ENCODE measurements around the gene RALGAPA2.
"Not testable (repeated sequence)": the region's sequence is repeated elsewhere in the genome, so short reads cannot be mapped to it uniquely, and the experiment has no call there.

RALGAPA2 gene

DNA sequence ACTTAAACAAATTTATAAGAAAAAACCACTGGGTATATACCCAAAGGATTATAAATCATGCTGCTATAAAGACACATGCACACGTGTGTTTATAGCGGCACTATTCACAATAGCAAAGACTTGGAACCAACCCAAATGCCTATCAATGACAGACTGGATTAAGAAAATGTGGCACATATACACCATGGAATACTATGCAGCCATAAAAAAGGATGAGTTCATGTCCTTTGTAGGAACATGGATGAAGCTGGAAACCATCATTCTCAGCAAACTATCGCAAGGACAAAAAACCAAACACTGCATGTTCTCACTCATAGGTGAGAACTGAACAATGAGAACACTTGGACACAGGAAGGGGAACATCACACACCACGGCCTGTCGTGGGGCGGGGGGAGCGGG lies 169.1 kb downstream of the RALGAPA2 start:
- not testable (repeated sequence) for DNase-seq

DNA sequence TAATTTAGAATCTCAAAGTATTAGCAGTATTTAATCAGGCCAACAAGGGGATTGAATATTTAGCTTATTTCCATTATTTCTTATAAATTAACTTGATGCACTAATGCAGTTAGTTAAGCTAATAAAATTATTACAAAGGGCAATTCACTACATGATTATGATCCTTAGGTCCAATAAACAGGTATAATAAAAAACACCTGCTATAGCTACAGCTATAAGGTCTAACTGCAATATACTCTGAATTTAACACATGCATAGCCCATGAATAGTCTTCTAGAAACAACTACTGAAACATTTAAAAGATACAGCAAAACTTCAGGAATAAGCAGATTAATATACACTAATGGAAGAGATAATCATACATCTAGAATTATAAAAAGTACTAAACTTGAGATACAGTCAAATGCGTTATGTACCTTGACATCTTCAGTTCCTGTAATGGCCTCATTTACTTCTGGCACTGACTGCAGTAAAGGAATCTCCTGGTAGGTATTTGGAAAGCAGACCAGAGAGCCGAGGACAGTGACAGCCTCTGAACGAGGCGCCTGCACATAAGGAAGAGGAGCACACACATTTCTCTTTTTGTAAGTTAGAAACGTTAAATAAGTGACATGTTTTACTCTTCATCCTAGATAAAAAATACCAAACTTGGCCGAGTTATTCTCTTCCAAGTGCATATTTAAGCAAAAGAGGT lies 176.1 kb downstream of the RALGAPA2 start:
- no peak for DNase-seq

DNA sequence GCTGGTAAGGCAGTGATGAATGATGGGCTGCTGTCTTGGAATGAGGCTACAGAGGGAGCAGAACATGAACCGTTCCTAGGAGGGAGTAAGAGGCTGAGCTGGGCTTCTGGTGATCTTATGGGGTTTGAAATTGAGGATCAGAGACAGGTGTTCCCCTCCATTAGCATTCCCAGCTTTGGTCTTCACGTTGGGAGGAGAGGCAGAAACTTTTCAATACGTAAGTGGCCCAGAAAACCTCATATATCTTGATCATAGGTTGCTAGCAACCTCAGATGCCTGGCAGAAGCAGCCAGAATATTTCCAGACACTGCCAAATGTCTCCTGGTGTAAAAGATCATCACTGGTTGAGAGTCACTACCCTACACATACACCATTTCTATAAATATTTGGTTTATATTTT lies 177.4 kb downstream of the RALGAPA2 start:
- no peak for DNase-seq

DNA sequence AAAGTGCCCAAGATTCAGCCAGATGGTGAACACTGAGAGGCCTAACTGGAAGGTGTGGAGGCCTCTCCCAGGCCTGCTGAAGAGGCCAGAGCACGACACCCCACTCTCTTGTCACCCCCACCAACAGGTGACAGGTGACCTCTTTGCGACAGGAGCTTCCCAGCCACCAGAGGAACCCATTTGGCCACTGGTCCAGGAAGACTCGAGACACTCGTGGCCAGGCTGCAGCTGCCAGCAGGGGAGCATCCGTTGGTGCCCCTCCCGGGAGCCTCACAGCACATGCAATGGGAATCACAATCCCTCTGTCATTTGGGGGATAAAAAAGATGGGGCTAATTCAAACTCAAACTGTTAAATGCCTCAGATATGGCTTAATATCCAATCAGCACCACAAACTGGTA lies 181.2 kb downstream of the RALGAPA2 start:
- DNase-seq: no peak

DNA sequence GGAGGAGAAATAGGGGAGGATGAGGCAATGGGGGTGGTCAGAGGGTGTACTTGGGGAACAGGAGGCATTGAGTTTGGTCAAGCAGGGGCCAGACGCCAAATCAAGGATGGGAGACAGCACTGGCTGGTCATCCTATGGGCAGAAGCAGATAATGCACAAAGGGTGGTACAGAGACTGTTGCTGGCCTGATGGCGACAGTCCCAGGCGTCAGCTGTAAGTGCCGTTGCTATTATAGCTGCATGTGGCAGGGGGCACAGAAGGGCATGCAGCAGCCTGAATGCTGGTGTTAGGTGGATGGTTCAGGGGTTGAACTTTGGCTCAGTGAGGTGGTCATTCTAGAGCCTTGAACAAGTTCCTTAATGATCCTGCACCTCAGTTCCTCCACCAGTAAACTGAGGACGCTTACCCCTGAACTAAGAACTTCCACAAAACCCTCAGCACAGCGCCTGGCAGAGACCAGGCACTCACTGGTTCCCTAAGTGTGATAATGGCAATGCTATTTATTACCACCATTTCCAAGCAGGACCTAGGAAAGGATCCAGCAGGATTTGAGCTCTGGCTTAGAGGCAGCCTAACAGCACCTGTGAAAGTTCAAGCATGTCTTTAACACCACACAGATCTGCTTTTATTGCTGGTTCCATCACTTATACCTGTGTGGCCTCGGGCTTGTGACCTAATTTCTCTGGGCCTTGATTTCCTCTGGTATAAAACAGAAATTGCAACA lies 181.9 kb downstream of the RALGAPA2 start:
- DNase-seq: peak in 28 of 56 donors; percentile 6 to 69 (median 34)

DNA sequence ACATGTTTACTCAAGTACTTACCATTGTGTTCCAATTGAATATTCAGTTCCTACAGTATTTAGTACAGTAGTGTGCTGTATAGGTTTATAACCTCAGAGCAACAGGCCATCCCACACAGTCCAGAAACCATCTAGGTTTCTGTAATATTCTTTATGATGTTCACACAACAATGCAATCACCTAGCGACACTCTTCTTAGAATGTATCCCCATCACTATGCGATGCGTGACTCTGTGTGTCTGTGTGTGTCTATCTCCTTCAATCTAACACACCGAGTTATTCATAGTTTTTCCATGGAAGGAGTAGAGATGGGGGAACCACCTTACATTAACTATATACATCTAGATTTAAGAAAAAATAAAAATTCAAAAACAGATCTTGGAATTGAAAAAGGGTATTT lies 182.8 kb downstream of the RALGAPA2 start:
- DNase-seq: no peak

DNA sequence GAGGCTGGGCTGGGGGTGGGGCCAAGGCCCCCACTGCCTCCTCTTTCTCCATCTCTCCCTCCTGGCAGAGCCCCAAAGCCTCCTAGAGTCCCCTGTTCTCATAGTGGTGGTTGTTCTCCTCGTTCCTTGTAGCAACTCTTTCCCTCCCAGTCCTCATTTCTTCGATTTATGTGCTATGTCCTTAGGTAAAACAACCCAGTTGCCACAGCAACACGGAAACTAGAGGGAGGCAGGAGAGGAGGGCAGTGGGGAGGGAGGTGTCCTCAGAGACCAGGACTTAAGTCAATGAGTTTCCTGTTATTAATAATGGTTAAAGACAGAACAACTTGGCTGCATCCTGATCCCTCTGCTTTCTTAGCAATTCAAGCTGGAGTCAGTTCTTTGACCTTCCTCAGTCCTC lies 183.6 kb downstream of the RALGAPA2 start:
- DNase-seq: no peak

DNA sequence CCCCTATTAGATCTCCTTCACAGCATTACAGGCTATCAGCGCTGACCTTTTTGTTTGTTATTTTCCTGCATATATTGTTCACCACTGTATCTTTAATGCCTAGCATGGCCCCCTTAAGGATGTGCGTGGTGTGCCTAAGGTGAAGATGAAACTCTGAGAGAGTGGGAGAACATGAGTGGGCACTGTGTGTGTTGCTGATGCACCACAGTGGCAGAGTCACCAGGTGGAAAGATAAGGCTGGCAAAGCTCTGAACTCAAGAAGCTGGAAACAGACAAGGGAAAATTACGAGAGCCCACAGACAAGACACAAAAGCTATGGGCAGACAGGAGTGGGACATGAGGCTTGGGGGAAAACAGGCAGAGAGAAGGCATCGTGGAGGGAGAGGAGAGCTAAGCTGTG lies 184.8 kb downstream of the RALGAPA2 start:
- peak in 5 of 56 donors; percentile 2 to 33 (median 13) for DNase-seq

DNA sequence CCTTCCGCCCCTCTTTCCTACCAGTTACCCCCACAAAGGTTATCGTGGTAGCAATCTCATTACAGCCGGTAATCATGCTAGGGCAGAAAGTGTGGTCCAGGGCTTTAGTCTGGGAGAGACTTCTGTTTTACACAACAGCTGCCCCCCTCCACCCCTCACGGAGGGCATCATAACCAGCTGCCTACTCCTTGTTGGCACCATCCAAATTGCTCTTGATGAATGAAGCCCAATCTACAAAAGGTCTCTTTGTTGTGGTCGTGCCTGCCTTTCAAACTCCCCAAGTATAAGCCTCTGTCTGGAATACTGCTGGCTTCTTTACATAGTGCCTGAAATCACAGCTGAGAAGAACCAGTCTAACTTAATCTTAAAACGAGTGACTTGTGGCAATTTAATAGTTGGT lies 186.7 kb downstream of the RALGAPA2 start:
- peak in 34 of 56 donors; percentile 5 to 71 (median 38) for DNase-seq

DNA sequence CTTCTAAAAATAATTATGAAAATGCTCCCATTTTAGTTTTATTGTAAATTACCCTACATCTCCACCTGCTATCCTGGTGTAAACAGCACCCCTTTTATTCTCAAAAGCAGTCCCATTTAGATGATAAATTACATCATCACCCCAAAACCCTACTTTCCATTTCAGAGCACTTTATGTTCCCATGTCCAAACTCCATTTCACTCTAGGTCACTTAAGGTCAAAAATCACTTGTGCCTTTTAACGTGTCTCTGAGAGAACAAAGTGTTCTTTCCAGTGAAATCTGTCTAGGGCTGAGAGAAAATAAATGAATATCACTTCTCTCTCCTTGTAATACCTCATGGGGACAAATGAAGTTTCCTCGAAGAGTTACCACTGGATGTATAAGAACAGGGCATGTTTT lies 187.2 kb downstream of the RALGAPA2 start:
- DNase-seq: no peak

DNA sequence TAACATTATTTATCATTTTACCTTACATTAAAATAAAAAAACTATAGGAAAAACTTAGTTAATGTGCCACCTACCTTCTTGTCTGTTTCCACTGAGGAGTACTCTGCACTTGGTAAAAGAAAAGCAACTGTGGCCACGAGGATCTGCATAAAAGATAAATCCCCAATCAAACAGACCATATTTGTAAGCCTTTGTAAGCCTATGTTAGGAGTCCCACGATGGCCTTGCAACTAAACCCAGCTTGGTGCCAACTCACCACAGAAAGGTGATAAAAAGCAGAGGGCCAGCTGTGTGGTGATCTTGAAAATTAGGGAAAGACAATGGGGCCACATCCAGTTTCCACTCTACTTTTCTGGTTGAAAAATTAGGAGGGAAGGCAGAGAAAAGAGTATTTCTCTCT lies 187.7 kb downstream of the RALGAPA2 start:
- DNase-seq: no peak

DNA sequence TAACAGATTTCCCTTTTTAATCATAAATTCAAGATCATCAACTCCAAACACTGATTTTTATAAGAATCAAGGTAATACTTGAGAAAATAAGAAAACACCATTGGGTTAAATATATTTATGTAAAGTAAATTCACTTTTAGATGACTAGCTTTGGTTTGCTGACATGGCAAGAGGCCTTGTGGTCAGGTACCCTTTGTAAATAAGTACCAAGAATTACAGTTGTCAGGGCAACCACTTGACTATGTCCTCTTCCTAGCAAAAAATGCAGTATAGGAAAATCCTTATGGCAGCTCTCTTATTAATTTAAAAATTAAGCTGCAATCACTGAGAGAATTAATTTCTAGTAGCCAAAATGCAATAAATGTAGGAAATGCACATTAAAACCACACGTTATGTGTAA lies 190.7 kb downstream of the RALGAPA2 start:
- no peak for DNase-seq

DNA sequence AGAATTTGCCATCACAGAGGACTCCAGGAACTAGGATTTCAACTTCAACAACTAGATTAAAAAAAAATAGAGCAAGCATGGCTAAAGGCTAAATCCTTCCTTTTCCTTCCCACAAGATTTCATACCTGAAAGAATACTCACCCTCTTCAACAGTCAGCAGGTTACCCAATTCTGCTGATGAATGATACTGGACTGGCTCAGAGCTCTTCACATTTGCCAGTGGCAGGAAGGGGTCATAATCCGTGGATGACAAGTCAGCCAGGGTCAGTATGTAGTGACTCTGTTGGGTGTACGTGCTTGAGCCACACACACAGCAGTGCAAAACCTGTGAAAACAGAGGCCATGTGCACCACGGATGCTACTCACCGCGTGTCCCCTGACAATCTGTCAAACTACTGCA lies 191.7 kb downstream of the RALGAPA2 start:
- no peak for DNase-seq

DNA sequence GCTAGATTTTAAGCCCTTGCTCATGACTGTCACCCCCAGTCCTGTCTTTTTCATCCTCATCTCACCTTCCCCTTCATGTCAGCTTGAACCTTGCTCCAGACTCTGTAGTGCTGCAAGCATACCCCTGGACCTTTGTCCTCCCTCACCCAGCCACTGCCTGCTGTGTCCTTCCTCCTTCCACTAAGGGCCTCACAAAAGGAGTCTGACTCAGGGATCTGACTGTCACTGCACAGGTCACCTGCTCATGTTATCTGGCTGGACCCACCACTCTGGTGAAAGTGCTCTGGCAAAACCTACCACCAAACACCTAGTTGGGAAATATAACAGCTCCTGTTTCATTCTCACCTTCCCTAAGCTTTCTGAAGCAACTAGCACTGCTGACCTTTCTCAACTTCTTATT lies 193.2 kb downstream of the RALGAPA2 start:
- no peak for DNase-seq

DNA sequence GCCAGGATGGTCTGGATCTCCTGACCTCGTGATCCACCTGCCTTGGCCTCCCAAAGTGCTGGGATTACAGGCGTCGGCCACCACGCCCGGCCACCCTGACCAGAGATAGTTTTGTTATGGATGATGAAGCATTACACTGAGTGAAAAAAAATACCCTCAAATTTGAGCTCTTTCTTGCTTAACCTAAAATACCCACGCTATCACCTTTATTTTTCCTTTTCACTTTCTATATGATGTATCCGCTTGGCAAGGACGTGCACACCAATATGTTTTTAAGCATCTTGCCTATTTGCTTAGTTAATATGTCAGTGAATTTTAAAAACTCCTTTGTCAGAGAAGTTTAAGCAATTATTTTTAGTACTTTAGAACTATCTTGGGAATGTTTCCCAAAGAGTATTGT lies 194.2 kb downstream of the RALGAPA2 start:
- DNase-seq: no peak

DNA sequence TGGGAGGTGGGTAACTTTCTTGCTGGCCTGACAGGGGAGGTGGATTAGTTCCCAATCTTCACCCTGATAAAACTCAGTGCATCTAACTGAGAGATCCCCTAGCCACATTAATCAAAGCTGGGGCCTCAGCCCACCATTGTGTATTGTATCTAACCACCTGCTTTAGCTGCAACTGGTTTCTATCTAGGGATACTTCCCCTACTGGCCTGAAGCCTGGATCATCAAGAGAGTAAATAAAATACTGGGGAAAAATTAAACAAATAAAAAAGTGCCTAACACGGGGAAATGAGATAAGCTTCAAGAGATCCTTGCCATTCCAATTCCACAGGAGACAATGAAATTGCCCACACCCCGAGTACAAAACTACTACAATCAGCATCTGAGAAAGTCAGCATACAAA lies 195.1 kb downstream of the RALGAPA2 start:
- DNase-seq: no peak

DNA sequence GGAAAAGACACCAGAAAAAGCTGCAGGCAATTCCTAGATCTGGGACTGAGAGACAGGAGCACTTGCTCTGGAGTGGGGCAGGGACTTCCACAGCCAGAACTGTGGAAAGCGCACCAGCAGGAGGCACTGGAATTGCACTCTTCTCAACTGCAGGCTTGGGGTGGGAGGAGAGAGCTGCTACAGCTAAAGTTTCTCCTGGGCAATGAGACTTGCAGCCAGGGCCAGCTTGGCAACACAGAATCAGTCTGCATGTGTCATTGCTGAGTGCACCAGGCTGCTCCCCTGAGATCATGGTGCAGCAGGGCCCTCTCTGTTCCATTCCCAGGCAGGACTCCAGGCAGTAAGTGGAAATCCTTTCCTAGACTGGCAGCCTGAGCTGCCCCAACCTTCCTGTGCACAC lies 198.7 kb downstream of the RALGAPA2 start:
- peak in 16 of 56 donors; percentile 12 to 50 (median 28) for DNase-seq

DNA sequence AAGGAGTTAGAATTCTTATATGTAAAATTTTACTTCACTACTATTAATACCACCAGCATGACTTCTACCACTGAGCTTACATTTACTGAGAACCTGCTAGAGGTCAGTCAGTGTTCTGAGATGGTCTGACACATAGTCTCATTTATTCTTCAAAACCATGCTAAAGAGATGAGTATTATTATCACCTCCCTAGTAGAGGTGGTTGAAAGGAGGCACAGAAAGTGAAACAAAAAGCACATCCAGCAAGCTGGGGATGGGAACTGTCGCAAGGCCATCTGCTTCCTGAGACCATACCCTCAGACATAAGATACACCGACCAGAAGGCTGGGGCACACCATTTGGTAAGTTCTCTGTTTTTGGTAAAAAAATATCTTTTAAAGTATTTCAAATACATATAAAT lies 206.9 kb downstream of the RALGAPA2 start:
- no peak for DNase-seq

DNA sequence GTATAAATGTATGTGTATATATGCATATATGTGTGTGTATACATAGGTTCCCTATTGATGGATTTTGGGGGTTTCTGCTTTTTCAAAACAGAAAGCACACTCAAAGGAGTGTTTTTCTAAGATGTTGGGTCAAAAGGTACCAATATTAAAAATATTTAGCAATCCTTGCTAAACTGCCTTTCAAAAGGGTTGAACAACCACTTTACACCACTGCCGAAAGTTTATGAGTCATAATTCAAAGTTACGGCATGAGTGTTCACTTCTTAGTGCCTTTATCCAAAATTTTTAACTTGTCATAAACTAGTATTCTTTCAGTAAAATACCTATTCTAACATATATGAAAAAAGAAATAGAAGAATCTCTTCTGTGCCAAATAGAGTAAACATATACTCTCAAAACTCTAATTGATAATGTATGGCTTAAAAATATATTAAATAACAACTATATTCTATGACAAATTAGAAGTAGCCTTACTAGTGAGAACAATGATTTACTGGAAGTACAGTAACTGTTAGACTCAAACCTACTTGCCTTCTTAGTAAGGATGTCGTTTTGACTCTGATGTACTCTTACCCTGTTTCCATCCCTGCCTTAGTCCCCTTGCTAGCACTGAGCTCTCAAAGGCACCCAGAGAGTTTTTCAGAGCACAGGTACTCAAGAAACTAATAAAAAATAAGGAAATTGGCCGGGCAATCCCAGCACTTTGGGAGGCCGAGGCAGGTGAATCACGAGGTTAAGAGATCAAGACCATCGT lies 208.5 kb downstream of the RALGAPA2 start:
- no peak for DNase-seq

DNA sequence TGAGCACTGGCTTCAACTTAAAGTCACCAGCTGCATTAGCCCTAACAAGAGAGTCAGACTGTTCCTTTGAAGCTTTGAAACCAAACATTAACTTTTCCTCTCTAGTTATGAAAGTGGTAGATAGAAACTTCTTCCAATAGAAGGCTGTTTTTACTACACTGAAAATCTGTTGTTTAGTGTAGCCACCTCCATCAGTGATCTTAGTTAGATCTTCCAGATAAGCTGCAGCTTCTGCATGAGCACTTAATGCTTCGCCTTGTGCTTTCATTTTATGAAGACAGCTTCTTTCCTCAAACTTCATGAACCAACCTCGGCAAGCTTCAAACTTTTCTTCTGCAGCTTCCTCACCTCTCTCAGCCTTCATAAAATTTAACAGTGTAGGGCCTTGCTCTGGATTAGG lies 211.3 kb downstream of the RALGAPA2 start:
- DNase-seq: no peak

DNA sequence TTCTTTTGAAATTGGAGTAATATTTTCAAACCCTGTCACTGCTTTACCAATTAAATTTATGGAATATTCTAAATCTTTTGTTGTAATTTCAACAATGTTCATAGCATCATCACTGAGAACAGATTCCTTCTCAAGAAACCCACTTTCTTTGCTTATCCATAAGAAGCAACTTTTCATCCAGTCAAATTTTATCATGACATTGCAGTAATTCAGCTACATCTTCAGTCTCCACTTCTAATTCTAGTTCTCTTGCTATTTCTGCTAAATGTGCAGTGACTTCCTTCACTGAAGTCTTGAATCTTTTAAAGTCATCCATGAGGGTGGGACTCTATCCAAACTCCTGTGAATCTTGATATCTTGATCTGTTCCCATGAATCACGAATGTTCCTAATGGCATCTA lies 212.1 kb downstream of the RALGAPA2 start:
- DNase-seq: no peak

DNA sequence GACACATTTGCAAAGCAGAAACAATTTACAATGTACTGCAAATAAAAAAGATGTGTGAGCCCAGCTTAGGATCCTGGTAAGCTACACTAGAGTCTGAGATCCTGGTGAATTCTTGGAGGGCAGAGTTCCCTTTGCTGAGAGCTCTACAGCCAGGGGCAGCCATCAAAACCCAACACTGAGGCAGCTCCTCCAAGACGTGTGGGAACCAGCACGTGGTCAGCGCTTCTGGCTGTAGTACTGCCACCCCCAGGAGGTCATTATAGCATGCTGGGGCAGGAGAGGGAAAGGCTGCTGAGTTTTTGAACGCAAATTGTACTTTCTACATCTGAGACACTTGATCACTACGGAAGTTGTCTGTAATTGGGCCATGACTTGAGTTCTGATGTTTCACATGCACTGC lies 213.0 kb downstream of the RALGAPA2 start:
- peak in 5 of 56 donors; percentile 3 to 35 (median 13) for DNase-seq
